Effector memory CD4-positive, alpha-beta T cell (primary cell): ENCODE data around the gene GPX1.
"Not testable (repeated sequence)": the region's sequence is repeated elsewhere in the genome, so short reads cannot be mapped to it uniquely, and the experiment has no call there.

Experiments used
- DNase-seq, 3 donors: peaks; one replicate each; pipeline ENCODE4 v3.0.0-alpha.2; 2020
- H3K27ac ChIP-seq: 2 replicates; pipeline ENCODE4 v1.7.0; 2013; ENCODE audit warnings: mild to moderate bottlenecking, low read length, moderate library complexity; ENCODE audit not compliant: insufficient read depth, poor library complexity, severe bottlenecking
- H3K27me3 ChIP-seq: replicated peaks from 2 replicates; pipeline ENCODE4 v1.7.0; 2013; ENCODE audit warnings: mild to moderate bottlenecking, low read length; ENCODE audit not compliant: insufficient read depth, control insufficient read depth, poor library complexity, severe bottlenecking
- H3K36me3 ChIP-seq: 2 replicates; pipeline ENCODE4 v1.7.0; 2013; ENCODE audit warnings: mild to moderate bottlenecking, low read length, moderate library complexity; ENCODE audit not compliant: control insufficient read depth, insufficient read depth
- H3K4me1 ChIP-seq: 2 replicates; pipeline ENCODE4 v1.7.0; 2013; ENCODE audit warnings: low read length, mild to moderate bottlenecking; ENCODE audit not compliant: control insufficient read depth, insufficient read depth, poor library complexity, severe bottlenecking
- H3K4me3 ChIP-seq: 2 replicates; pipeline ENCODE4 v1.7.0; 2013; ENCODE audit warnings: low read length, low read depth, mild to moderate bottlenecking; ENCODE audit not compliant: insufficient read depth, poor library complexity, severe bottlenecking
- H3K9me3 ChIP-seq: 2 replicates; pipeline ENCODE4 v1.7.0; 2013; ENCODE audit warnings: mild to moderate bottlenecking, low read length, moderate library complexity; ENCODE audit not compliant: control insufficient read depth
- total RNA-seq, 3 donors: gene quantifications; one replicate each; lab custom pipeline; 2026; lab: John Stamatoyannopoulos, UW

Gene GPX1
- 3.9 to 6.2 (median 5.2) reads per million in 3 donors for total RNA-seq

GRCh38 chr3:49358217-49358883, at the start of gene GPX1:
TSS of gene GPX1 (minus strand) at chr3:49358353. CDS start at chr3:49358278, 75 bp downstream.
- H3K9me3 ChIP-seq = no peaks in the 10 kb centered on the region
- H3K27me3 ChIP-seq = no peaks in the 10 kb centered on the region
- peaks cover 34% of the 10 kb centered on the region for H3K36me3 ChIP-seq
- DNase-seq = peak; percentile 64 to 76 (median 66)
- peak within 1 kb of the TSS; percentile 78 for H3K27ac ChIP-seq
- H3K4me1 ChIP-seq = peaks cover 26% of the 10 kb centered on the region
- peak within 1 kb of the TSS; percentile 59 for H3K4me3 ChIP-seq

GRCh38 chr3:49406571-49407565, 48.7 kb upstream of the GPX1 start:
- Histone ChIP-seq H3K36me3 (peaks cover 3% of the 10 kb centered on the region), H3K4me3 (no peak overlapping the region), H3K9me3 (no peaks in the 10 kb centered on the region), H3K4me1 (peaks cover 23% of the 10 kb centered on the region), H3K27me3 (no peaks in the 10 kb centered on the region), H3K27ac (no peak overlapping the region)
- DNase-seq = no peak

DNA sequence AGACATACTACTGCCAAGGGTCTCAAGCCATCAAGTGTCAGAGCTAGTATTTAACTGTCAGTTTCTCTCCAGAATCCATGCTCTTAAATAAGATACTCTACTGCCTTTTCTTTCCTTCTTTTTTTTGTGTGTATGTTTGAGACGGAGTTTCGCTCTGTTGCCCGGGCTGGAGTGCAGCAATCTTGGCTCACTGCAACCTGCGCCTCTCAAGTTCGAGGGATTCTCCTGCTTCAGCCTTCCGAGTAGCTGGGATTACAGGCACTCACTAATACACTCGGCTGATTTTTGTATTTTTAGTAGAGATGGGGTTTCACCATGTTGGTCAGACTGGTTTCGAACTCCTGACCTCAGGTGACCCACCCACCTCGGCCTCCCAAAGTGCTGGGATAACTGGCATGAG, 47.4 kb upstream of the GPX1 start:
- not testable (repeated sequence) for H3K27me3 ChIP-seq, H3K4me3 ChIP-seq, H3K9me3 ChIP-seq, H3K27ac ChIP-seq, DNase-seq, H3K36me3 ChIP-seq
- H3K4me1 ChIP-seq = peaks cover 23% of the 10 kb centered on the region

DNA sequence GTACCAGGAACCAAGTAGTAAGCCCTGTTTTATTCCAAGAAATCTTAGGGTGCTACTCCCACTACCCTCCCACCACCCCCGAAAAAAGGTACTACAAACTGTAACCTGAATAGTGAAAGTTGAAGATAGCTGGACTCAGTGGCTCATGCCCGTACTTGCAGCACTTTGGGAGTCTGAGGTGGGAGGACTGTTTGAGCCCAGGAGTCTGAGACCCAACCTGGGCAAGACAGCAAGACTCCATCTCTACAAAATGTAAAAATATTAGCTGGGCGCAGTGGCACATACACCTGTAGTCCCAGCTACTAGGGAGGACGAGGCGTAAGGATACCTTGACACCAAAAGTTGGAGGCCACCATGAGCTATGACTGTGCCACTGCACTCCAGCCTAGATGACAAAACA, 45.7 kb upstream of the GPX1 start:
- H3K36me3 ChIP-seq = peaks cover 3% of the 10 kb centered on the region
- no peak for DNase-seq
- peaks cover 19% of the 10 kb centered on the region for H3K4me1 ChIP-seq
- H3K4me3 ChIP-seq = no peak overlapping the region
- no peaks in the 10 kb centered on the region for H3K9me3 ChIP-seq
- no peaks in the 10 kb centered on the region for H3K27me3 ChIP-seq
- no peak overlapping the region for H3K27ac ChIP-seq

DNA sequence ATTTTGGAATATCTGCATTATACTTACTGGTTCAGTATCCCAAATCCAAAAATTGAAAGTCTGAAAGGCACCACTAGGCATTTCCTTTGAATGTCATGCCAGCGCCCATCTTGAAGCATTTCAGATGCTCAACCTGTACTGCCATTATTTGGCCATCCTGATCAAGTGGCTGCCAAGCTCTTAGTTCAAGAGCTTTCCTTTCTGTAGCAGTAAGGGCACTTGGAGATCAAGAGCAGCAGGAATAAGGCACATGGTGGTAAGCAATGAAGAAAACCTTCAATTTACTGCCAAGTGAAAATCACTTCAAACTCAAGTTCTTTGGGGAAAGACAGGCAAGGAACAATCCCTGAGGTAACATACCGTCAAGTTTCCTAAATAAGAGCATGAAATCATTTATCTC, 43.6 kb upstream of the GPX1 start:
- Histone ChIP-seq H3K4me3 (no peak overlapping the region), H3K36me3 (peaks cover 6% of the 10 kb centered on the region), H3K27ac (no peak overlapping the region), H3K27me3 (no peaks in the 10 kb centered on the region), H3K9me3 (no peaks in the 10 kb centered on the region), H3K4me1 (peaks cover 17% of the 10 kb centered on the region)
- DNase-seq = no peak

GRCh38 chr3:49399461-49399860, 41.3 kb upstream of the GPX1 start:
- Histone ChIP-seq H3K4me3 (no peak overlapping the region), H3K27ac (no peak overlapping the region), H3K4me1 (peaks cover 16% of the 10 kb centered on the region), H3K36me3 (peaks cover 22% of the 10 kb centered on the region), H3K9me3 (no peaks in the 10 kb centered on the region), H3K27me3 (no peaks in the 10 kb centered on the region)
- no peak for DNase-seq

DNA sequence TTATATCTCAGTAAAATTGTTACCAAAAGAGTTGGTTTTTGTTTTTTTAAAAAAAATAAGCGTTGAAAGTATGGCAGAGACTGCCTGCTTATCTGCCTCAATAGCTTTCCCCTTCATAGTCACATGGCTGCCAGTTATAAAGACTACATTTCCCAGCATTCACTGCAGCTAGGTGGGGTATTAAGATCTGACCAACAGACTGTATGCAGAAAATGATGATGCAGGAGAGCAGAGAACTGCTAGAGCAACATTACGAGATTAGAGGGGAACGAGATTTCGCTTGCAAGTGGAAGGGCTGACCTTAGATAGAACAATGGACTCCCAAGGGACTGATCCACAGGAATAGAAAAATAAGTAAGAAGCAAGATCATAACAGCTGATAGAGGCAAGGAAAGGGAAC, 39.3 kb upstream of the GPX1 start:
- Histone ChIP-seq H3K4me3 (no peak overlapping the region), H3K4me1 (peaks cover 16% of the 10 kb centered on the region), H3K27me3 (no peaks in the 10 kb centered on the region), H3K9me3 (no peaks in the 10 kb centered on the region), H3K27ac (no peak overlapping the region), H3K36me3 (peaks cover 19% of the 10 kb centered on the region)
- DNase-seq = no peak

DNA sequence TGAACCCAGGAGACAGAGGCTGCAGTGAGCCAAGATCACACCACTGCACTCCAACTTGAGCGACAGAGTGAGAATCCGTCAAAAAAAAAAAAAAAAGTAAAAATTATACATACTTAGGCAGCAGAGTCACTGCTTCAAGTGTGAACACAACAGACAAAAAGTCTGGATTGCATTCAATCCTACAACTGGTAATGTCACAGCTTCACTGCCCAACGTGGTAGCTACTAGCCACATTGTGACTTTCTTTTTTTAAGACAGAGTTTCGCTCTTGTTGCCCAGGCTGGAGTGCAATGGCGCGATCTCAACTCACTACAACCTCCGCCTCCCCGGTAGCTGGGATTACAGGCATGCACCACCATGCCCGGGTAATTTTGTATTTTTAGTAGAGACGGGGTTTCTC, 33.2 kb upstream of the GPX1 start:
- not testable (repeated sequence) for H3K27me3 ChIP-seq, H3K4me3 ChIP-seq, DNase-seq, H3K4me1 ChIP-seq, H3K9me3 ChIP-seq, H3K27ac ChIP-seq
- peaks cover 16% of the 10 kb centered on the region for H3K36me3 ChIP-seq

DNA sequence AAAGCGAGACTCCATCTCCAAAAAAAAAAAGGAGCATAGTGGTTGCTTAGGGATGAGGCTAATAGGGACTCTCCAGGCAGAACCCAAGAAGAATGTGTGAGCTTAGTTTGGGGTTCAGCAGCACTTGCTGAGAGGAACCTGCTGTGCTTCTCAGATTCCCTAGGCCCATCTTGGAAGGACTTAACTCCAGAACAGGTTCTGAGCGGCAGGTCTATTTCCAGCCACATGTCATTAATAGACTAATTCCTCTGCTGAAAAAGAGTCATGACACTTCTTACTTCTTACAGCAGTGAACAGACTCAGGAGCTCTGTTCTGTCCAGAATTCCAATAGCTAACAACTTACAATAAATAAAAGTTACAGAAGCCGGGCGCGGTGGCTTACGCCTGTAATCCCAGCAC, 31.1 kb upstream of the GPX1 start:
- no peak for DNase-seq
- H3K9me3 ChIP-seq = no peaks in the 10 kb centered on the region
- H3K4me3 ChIP-seq = no peak overlapping the region
- peaks cover 9% of the 10 kb centered on the region for H3K4me1 ChIP-seq
- H3K27me3 ChIP-seq = no peaks in the 10 kb centered on the region
- no peak overlapping the region for H3K27ac ChIP-seq
- peaks cover 4% of the 10 kb centered on the region for H3K36me3 ChIP-seq

GRCh38 chr3:49388289-49388820, 30.2 kb upstream of the GPX1 start:
- Histone ChIP-seq H3K4me3 (no peak overlapping the region), H3K9me3 (no peaks in the 10 kb centered on the region), H3K4me1 (peaks cover 9% of the 10 kb centered on the region), H3K27ac (no peak overlapping the region), H3K27me3 (no peaks in the 10 kb centered on the region), H3K36me3 (peaks cover 4% of the 10 kb centered on the region)
- DNase-seq = no peak
